SU-DHL-6 (cell line): ENCODE data around the gene SARDH.
A peak's percentile ranks its signal among the peaks of the same experiment; 100 is the strongest.

Experiments used
- H2AFZ ChIP-seq: fragments of 200-600 bp; sonication (generic); 2 replicates; pipeline ENCODE4 v1.6.1; 2014; ENCODE audit warnings: low read depth, mild to moderate bottlenecking, moderate library complexity, mixed read lengths, antibody characterized with exemption, low read length; ENCODE audit not compliant: severe bottlenecking
- H3F3A ChIP-seq: fragments of 200-600 bp; shearing (Covaris generic); 2 replicates; pipeline ENCODE4 v1.6.0; 2016; ENCODE audit warnings: antibody characterized with exemption, mild to moderate bottlenecking; ENCODE audit not compliant: insufficient read depth
- H3K27ac ChIP-seq: fragments of 200-600 bp; sonication (generic); 2 replicates; pipeline ENCODE4 v1.5.1; 2016; ENCODE audit warnings: low read depth, mild to moderate bottlenecking, low read length, moderate library complexity, mixed read lengths
- H3K27me3 ChIP-seq: fragments of 200-600 bp; sonication (generic), shearing (Covaris generic); 2 replicates; pipeline ENCODE4 v1.6.0; 2014; ENCODE audit warnings: mild to moderate bottlenecking, low read length
- H3K36me3 ChIP-seq: fragments of 200-600 bp; sonication (generic); 2 replicates; pipeline ENCODE4 v1.6.1; 2014; ENCODE audit warnings: mild to moderate bottlenecking, low read length, mixed read lengths
- H3K4me2 ChIP-seq: fragments of 300-600, 200-600 bp; shearing (Covaris generic), sonication (generic); 2 replicates; pipeline ENCODE4 v1.6.0; 2014; ENCODE audit warnings: low read length, low read depth, mild to moderate bottlenecking; ENCODE audit not compliant: poor library complexity, severe bottlenecking
- H3K4me3 ChIP-seq: fragments of 200-600 bp; sonication (generic); 2 replicates; pipeline ENCODE4 v1.5.1; 2014; ENCODE audit warnings: antibody characterized with exemption, low read length, mild to moderate bottlenecking, mixed read lengths; ENCODE audit not compliant: insufficient read depth, poor library complexity, severe bottlenecking
- H3K79me2 ChIP-seq: fragments of 200-600 bp; sonication (generic); 2 replicates; pipeline ENCODE4 v1.6.1; 2014; ENCODE audit warnings: mild to moderate bottlenecking, low read length, moderate library complexity; ENCODE audit not compliant: insufficient read depth
- H3K9ac ChIP-seq: fragments of 200-600 bp; sonication (generic); 2 replicates; pipeline ENCODE4 v1.7.0; 2014; ENCODE audit warnings: mild to moderate bottlenecking, low read length
- H3K9me2 ChIP-seq: fragments of 200-600 bp; sonication (generic); replicated peaks from 2 replicates; pipeline ENCODE4 v1.6.1; 2014; ENCODE audit warnings: low read length; ENCODE audit not compliant: insufficient read depth
- H3K9me3 ChIP-seq: fragments of 200-600 bp; sonication (generic); 2 replicates; pipeline ENCODE4 v1.6.1; 2014; ENCODE audit warnings: low read length, mixed read lengths; ENCODE audit not compliant: insufficient read depth
- H4K20me1 ChIP-seq: fragments of 200-600 bp; sonication (generic); 2 replicates; pipeline ENCODE4 v1.6.1; 2014; ENCODE audit warnings: low read depth, mild to moderate bottlenecking, antibody characterized with exemption, low read length, moderate library complexity, mixed read lengths
- EZH2phosphoT487 ChIP-seq: fragments of 200-600 bp; sonication (generic), shearing (Covaris generic); conservative IDR thresholded peaks from 2 replicates; pipeline ENCODE4 v1.6.1; 2018; ENCODE audit warnings: mild to moderate bottlenecking, antibody characterized with exemption, low read length, moderate library complexity, mixed read lengths
- TF ChIP-seq, protein P1 (sequence below): fragments of 200-600 bp; sonication (generic); IDR thresholded peaks from one replicate; pipeline ENCODE4 v1.5.1; 2017; ENCODE audit warnings: antibody characterized with exemption, mild to moderate bottlenecking, low read length, moderate library complexity; ENCODE audit not compliant: insufficient read depth, poor library complexity, severe bottlenecking

SARDH gene

DNA sequence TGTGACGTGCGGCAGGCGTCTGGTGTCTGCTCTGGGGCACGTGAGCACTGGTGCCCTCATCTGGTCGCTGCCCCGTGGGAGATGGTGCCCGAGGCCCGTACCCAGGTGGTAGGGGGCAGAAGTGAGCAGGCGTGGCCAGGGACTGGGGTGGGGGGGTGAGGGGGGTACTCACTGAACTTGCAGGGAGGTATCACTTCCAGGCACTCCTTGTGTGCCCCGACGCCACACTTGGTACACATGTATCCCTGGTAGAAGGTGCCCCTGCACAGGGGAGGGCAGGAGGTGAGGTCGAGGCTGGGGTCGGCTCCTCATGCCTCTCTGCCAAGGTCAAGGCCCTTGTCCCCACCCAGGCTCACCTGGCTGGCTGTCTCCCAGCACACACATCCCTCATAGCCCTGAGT lies 45.2 kb upstream of the SARDH start:
- Histone ChIP-seq H3F3A (peaks cover 9% of the 10 kb centered on the region; the same call in 1 of the 2 replicates), H4K20me1 (no peaks in the 10 kb centered on the region), H3K4me3 (no peak overlapping the region), H3K27me3 (no peaks in the 10 kb centered on the region), H3K27ac (no peak overlapping the region), H2AFZ (no peak overlapping the region), H3K79me2 (no peaks in the 10 kb centered on the region), H3K9me2 (no peaks in the 10 kb centered on the region), H3K36me3 (no peaks in the 10 kb centered on the region), H3K9ac (no peak overlapping the region), H3K4me2 (no peak overlapping the region), H3K9me3 (no peaks in the 10 kb centered on the region)
- TF ChIP-seq EZH2phosphoT487 = no peak
- TF ChIP-seq, protein P1, sequence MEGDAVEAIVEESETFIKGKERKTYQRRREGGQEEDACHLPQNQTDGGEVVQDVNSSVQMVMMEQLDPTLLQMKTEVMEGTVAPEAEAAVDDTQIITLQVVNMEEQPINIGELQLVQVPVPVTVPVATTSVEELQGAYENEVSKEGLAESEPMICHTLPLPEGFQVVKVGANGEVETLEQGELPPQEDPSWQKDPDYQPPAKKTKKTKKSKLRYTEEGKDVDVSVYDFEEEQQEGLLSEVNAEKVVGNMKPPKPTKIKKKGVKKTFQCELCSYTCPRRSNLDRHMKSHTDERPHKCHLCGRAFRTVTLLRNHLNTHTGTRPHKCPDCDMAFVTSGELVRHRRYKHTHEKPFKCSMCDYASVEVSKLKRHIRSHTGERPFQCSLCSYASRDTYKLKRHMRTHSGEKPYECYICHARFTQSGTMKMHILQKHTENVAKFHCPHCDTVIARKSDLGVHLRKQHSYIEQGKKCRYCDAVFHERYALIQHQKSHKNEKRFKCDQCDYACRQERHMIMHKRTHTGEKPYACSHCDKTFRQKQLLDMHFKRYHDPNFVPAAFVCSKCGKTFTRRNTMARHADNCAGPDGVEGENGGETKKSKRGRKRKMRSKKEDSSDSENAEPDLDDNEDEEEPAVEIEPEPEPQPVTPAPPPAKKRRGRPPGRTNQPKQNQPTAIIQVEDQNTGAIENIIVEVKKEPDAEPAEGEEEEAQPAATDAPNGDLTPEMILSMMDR = no peak

DNA sequence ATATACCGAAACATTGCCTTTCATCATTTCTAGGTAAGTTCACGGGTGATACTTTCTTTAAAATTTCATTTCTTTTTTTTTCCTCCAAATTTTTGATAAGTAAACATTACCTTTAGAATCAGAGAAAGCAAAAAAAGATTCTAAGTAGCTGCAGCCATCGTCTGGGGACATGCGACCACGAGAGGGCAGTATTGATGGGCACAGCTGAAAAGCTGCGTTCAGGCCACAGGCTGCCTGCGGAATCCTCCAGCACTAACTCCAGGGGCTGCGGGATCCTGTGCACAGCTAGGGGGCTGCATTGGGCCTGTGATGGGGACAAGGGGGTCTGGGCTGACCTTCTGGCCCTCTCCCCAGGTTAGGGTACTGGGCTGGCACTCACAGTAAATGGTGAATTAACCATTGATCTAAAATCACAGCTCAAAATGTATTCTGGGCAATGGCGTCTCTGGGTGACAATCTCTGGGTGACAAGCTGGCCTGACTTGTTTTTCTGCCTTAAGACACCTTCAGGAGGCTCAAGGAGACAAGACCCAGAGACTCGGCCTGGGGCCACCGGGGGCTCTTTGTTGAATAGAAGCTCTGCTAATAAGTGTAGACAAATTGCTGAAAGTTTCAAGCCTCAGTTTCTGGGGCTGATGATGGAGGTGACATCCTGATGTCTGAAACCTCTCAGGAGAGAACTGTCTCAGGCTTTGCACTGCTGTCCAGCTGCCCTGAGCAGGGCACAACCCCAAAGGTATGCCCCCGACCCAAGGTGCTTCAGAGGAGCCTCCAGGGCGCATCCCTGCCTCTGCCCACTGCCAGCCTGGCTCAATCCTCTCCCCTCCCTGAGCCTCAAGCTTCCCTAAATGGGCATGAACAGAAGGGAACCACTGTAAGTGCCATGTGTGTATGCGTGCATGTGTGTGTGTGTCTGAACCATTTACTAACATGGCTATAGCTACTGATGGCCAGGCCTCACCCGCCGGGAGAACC lies 44.3 kb upstream of the SARDH start:
- Histone ChIP-seq H3K4me3 (no peak overlapping the region), H4K20me1 (no peaks in the 10 kb centered on the region), H2AFZ (no peak overlapping the region), H3K79me2 (no peaks in the 10 kb centered on the region), H3K9me2 (no peaks in the 10 kb centered on the region), H3K9me3 (no peaks in the 10 kb centered on the region), H3K27me3 (no peaks in the 10 kb centered on the region), H3K4me2 (no peak overlapping the region), H3K9ac (no peak overlapping the region), H3K36me3 (no peaks in the 10 kb centered on the region), H3K27ac (0 out of 2 replicates have a peak overlapping the region, but pooled peaks have one; percentile 24), H3F3A (peaks cover 9% of the 10 kb centered on the region; the same call in 1 of the 2 replicates)
- no peak for TF ChIP-seq EZH2phosphoT487
- TF ChIP-seq, protein P1 = peak; percentile 78

DNA sequence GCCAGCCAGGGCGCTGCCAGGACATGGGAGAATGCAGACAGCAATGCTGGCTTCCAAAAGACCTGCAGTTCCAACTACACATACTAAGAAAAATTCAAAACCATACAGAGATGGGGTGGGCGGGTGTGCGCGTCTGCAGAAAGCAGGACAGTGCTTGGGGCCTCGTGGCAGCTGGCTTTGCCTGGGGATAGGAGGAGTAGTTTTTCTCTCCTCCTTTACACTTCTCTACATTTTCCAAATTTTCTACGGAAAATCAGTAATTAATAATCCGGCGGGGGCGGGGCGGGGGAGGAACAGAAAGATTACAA lies 43.6 kb upstream of the SARDH start:
- Histone ChIP-seq H3K36me3 (no peaks in the 10 kb centered on the region), H3F3A (peaks cover 9% of the 10 kb centered on the region; the same call in 1 of the 2 replicates), H3K79me2 (no peaks in the 10 kb centered on the region), H3K9me2 (no peaks in the 10 kb centered on the region), H2AFZ (no peak overlapping the region), H3K4me3 (no peak overlapping the region), H3K27me3 (no peaks in the 10 kb centered on the region), H3K27ac (no peak overlapping the region), H3K4me2 (no peak overlapping the region), H3K9me3 (no peaks in the 10 kb centered on the region), H3K9ac (no peak overlapping the region), H4K20me1 (no peaks in the 10 kb centered on the region)
- TF ChIP-seq, protein P1 = no peak
- no peak for TF ChIP-seq EZH2phosphoT487
